Measurements from ENCODE around the gene ATP8A2. TPM values are rescaled to one million over a fixed set of nuclear protein-coding genes. Genes with fewer than 3 reads are reported as not detected.

The ATP8A2 gene
- total and polyA plus RNA-seq, 2 of the 8 experiments (the other 6 are each of a cell fraction or from before 2014, with no cell fraction given): 2.4 to 8.3 TPM

DNA sequence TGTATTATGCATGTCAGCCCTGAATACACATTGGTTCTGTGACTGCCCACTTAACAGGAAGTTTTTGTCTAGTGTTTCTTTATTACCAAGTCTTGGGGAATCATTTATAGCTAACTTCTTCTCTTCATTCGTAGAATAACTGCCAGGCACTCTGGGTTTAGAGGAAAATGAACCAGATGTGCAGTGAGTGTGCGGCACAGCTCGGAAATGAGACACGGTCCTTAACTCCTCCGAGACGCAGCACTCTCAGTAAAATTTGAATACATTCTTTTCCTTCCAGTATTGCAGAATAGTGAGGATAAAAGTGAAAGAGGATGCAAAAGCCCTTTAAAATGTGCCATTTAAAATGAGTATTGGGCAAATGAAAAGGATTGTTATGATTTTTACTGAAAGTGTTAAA, 29.2 kb downstream of the ATP8A2 start:
- H3K23me2 ChIP-seq (ENCODE audit: low read depth, low read length): no peaks in the 10 kb centered on the region
- H3K18ac ChIP-seq (ENCODE audit: extremely low read depth, low read length): no peak overlapping the region
- no peak overlapping the region for H2AFZ ChIP-seq (ENCODE audit: low read length)
- H3K9ac ChIP-seq (replicated peaks in 1 of 4; ENCODE audit: extremely low read depth in 1 of 4, low read depth in 3 of 4, low read length in 3 of 4): no peak overlapping the region
- whole genome bisulfite sequencing, 2 experiments (ENCODE audit: extremely low coverage in 1 of 2, insufficient coverage in 1 of 2, insufficient read length in 1 of 2, insufficient replicate concordance in 2 of 2, low coverage in 1 of 2, low lambda C conversion rate in 2 of 2, missing lambda C conversion rate in 1 of 2): 93% methylated on average over 6 of the region's 6 CpGs; no CpG with 5 or more reads in 1 of the 2 experiments
- no peak overlapping the region for H2AK5ac ChIP-seq (ENCODE audit: low read depth, low read length)
- no peak overlapping the region for H3K27ac ChIP-seq (ENCODE audit: low read depth, low read length)
- H3K4me2 ChIP-seq (ENCODE audit: insufficient read depth in 1 of 2, low read depth in 2 of 2, low read length in 2 of 2): no peak overlapping the region
- no peak overlapping the region for H3K4me3 ChIP-seq (ENCODE audit: extremely low read depth in 1 of 4, insufficient read depth in 2 of 4, low read depth in 3 of 4, low read length in 4 of 4)
- no peak overlapping the region for H2BK12ac ChIP-seq (ENCODE audit: low read depth, low read length)
- POLR2A ChIA-PET (ENCODE audit: partially characterized antibody): no interaction called here
- no peaks in the 10 kb centered on the region for H3K27me3 ChIP-seq (replicated peaks in 1 of 4; ENCODE audit: control insufficient read depth in 3 of 4, extremely low read depth in 1 of 4, insufficient read depth in 3 of 4, low read length in 3 of 4)
- FAIRE-seq (no peak), DNase-seq (ENCODE audit: low read depth in 1 of 2, low spot score in 2 of 2) (no peak)
- H3K9me3 ChIP-seq (ENCODE audit: insufficient read depth in 2 of 2, low read depth in 1 of 2, low read length in 1 of 2): no peaks in the 10 kb centered on the region
- H3K4ac ChIP-seq (replicated peaks; ENCODE audit: insufficient read length, low read depth, low read length): no peak overlapping the region
- H2BK20ac ChIP-seq (ENCODE audit: low read length): no peak overlapping the region
- no peak overlapping the region for H2BK15ac ChIP-seq (ENCODE audit: low read length)
- no peak overlapping the region for H3K23ac ChIP-seq (ENCODE audit: insufficient read length)
- H4K5ac ChIP-seq (ENCODE audit: insufficient read length, low read depth, low read length): no peak overlapping the region
- no peak overlapping the region for H3K14ac ChIP-seq (ENCODE audit: insufficient read length)
- H4K20me1 ChIP-seq (replicated peaks in 1 of 2; ENCODE audit: control insufficient read depth in 1 of 2, insufficient read depth in 2 of 2, low read length in 2 of 2): no peaks in the 10 kb centered on the region
- peaks cover 0 to 4% (median 0%) of the 10 kb centered on the region in 4 experiments; a peak in 1 of 7 replicates for H3K4me1 ChIP-seq (replicated peaks in 1 of 4; ENCODE audit: control insufficient read depth in 3 of 4, insufficient read depth in 4 of 4, low read length in 3 of 4)
- no peak overlapping the region for H2BK120ac ChIP-seq (replicated peaks; ENCODE audit: low read depth, low read length)
- no peaks in the 10 kb centered on the region for H3K79me1 ChIP-seq (ENCODE audit: low read depth, low read length)
- H2BK5ac ChIP-seq (ENCODE audit: low read depth, low read length): no peak overlapping the region
- H3K56ac ChIP-seq (replicated peaks; ENCODE audit: insufficient read length, low read depth, low read length): no peak overlapping the region
- CTCF ChIA-PET (ENCODE audit: partially characterized antibody): no interaction called here
- H4K8ac ChIP-seq (ENCODE audit: extremely low read depth, insufficient read depth, low read length): no peak overlapping the region
- H4K91ac ChIP-seq (replicated peaks; ENCODE audit: insufficient read length, low read length): no peak overlapping the region
- no peaks in the 10 kb centered on the region for H3K36me3 ChIP-seq (ENCODE audit: control insufficient read depth in 2 of 4, insufficient read depth in 4 of 4, low read length in 3 of 4)
- no peaks in the 10 kb centered on the region for H3K79me2 ChIP-seq (ENCODE audit: control insufficient read depth in 1 of 2, insufficient read depth in 2 of 2, low read length in 2 of 2)
- no peak for TF ChIP-seq SUZ12 (IDR thresholded peaks at IDR 0.05; ENCODE audit: low read length)
- TF ChIP-seq, protein P1, sequence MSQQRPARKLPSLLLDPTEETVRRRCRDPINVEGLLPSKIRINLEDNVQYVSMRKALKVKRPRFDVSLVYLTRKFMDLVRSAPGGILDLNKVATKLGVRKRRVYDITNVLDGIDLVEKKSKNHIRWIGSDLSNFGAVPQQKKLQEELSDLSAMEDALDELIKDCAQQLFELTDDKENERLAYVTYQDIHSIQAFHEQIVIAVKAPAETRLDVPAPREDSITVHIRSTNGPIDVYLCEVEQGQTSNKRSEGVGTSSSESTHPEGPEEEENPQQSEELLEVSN (IDR thresholded peaks at IDR 0.05): no peak
- no peak for TF ChIP-seq HDAC6 (IDR thresholded peaks at IDR 0.05; ENCODE audit: low read depth, low read length)
- no peak for TF ChIP-seq NRF1 (IDR thresholded peaks at IDR 0.05; ENCODE audit: low read depth, low read length)
- no peak for TF ChIP-seq POLR2A (IDR thresholded peaks at IDR 0.05; ENCODE audit: control extremely low read depth in 1 of 2, low read depth in 2 of 2, low read length in 2 of 2)

Measured in H1 (cell line).